ENCODE measurements around the gene MAZ. TPM values are rescaled to one million over a fixed set of nuclear protein-coding genes. Genes with fewer than 3 reads are reported as not detected.

Gene MAZ
- total and polyA plus RNA-seq, 2 of the 8 experiments (the other 6 are each of a cell fraction or from before 2014, with no cell fraction given) = 219 to 380 TPM

DNA sequence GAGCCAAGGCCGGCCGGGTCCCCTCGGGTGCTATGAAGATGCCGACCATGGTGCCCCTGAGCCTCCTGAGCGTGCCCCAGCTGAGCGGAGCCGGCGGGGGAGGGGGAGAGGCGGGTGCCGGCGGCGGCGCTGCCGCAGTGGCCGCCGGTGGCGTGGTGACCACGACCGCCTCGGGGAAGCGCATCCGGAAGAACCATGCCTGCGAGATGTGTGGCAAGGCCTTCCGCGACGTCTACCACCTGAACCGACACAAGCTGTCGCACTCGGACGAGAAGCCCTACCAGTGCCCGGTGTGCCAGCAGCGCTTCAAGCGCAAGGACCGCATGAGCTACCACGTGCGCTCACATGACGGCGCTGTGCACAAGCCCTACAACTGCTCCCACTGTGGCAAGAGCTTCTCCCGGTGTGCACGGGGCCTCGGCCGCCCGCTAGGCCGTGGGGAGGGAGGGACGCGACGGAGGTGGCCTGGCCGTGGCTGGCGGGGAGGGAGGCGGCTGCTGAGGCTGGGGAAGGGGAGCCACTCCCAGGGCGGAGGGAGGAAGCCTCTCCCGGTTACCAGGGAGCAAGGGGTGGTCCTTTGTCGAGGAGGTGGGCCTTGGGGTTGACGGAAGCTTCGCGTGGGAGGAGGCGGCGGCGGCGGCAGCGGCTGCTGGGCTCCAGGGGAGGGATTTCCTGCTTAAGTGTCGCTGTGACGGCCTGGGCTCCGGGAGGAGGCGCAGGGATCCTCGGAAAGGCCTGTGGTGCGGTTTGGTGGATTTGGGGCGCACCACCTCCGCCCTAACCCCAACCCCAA is 1.3 kb downstream of the MAZ start:
- no peak overlapping the region for H3K23ac ChIP-seq (ENCODE audit: insufficient read length)
- peak overlapping the region; percentile 91 to 95 for H3K4me2 ChIP-seq (ENCODE audit: insufficient read depth in 1 of 2, low read depth in 2 of 2, low read length in 2 of 2)
- peak overlapping the region; percentile 72; the same call in 1 of the 2 replicates for H2BK15ac ChIP-seq (ENCODE audit: low read length)
- no peak overlapping the region for H2BK20ac ChIP-seq (ENCODE audit: low read length)
- H3K4me1 ChIP-seq (replicated peaks in 1 of 4; ENCODE audit: control insufficient read depth in 3 of 4, insufficient read depth in 4 of 4, low read length in 3 of 4) = peaks cover 0 to 43% (median 29%) of the 10 kb centered on the region in 4 experiments; a peak in 6 of 7 replicates
- 0 out of 2 replicates have a peak overlapping the region, but pooled peaks have one; percentile 12 for H2BK12ac ChIP-seq (ENCODE audit: low read depth, low read length)
- peaks cover 15 to 21% of the 10 kb centered on the region in 2 experiments for H4K20me1 ChIP-seq (replicated peaks in 1 of 2; ENCODE audit: control insufficient read depth in 1 of 2, insufficient read depth in 2 of 2, low read length in 2 of 2)
- H3K9ac ChIP-seq (replicated peaks in 1 of 4; ENCODE audit: extremely low read depth in 1 of 4, low read depth in 3 of 4, low read length in 3 of 4) = peak overlapping the region; percentile 46 to 77 (median 72)
- no peak overlapping the region for H3K14ac ChIP-seq (ENCODE audit: insufficient read length)
- peak overlapping the region; percentile 66; the same call in 1 of the 2 replicates for H4K8ac ChIP-seq (ENCODE audit: extremely low read depth, insufficient read depth, low read length)
- peak overlapping the region; percentile 88 for H4K91ac ChIP-seq (replicated peaks; ENCODE audit: insufficient read length, low read length)
- peak overlapping the region; percentile 90 for H4K5ac ChIP-seq (ENCODE audit: insufficient read length, low read depth, low read length)
- H3K79me2 ChIP-seq (ENCODE audit: control insufficient read depth in 1 of 2, insufficient read depth in 2 of 2, low read length in 2 of 2) = peaks cover 7 to 22% of the 10 kb centered on the region in 2 experiments
- peak overlapping the region; percentile 92 for H2BK5ac ChIP-seq (ENCODE audit: low read depth, low read length)
- no peaks in the 10 kb centered on the region for H3K27me3 ChIP-seq (replicated peaks in 1 of 4; ENCODE audit: control insufficient read depth in 3 of 4, extremely low read depth in 1 of 4, insufficient read depth in 3 of 4, low read length in 3 of 4)
- H3K9me3 ChIP-seq (ENCODE audit: insufficient read depth in 2 of 2, low read depth in 1 of 2, low read length in 1 of 2) = no peaks in the 10 kb centered on the region
- H3K27ac ChIP-seq (ENCODE audit: low read depth, low read length) = peak overlapping the region; percentile 62
- H3K36me3 ChIP-seq (ENCODE audit: control insufficient read depth in 2 of 4, insufficient read depth in 4 of 4, low read length in 3 of 4) = peaks cover 11 to 42% (median 16%) of the 10 kb centered on the region in 4 experiments
- no peaks in the 10 kb centered on the region for H3K79me1 ChIP-seq (ENCODE audit: low read depth, low read length)
- peak overlapping the region; percentile 86 for H3K18ac ChIP-seq (ENCODE audit: extremely low read depth, low read length)
- H3K56ac ChIP-seq (replicated peaks; ENCODE audit: insufficient read length, low read depth, low read length) = peak overlapping the region; percentile 60
- DNase-seq (ENCODE audit: low read depth in 1 of 2, low spot score in 2 of 2) (peak in 1 of 2 experiments; percentile 81), FAIRE-seq (no peak)
- peak overlapping the region; percentile 65 for H2BK120ac ChIP-seq (replicated peaks; ENCODE audit: low read depth, low read length)
- POLR2A ChIA-PET (ENCODE audit: partially characterized antibody) = interaction anchor here (0.7 to 3.9 kb wide), 35 partner anchors 9 to 287 kb away, joined by 3 to 41 read pairs (median 6); partner anchors contain the start of genes ASPHD1, CDIPT, KIF22 and MVP
- 2% methylated on average over 37 of the region's 69 CpGs; no CpG with 5 or more reads in 1 of the 2 experiments for WGBS, 2 experiments (ENCODE audit: extremely low coverage in 1 of 2, insufficient coverage in 1 of 2, insufficient read length in 1 of 2, insufficient replicate concordance in 2 of 2, low coverage in 1 of 2, low lambda C conversion rate in 2 of 2, missing lambda C conversion rate in 1 of 2)
- CTCF ChIA-PET (ENCODE audit: partially characterized antibody) = interaction anchor here (0.5 to 4.4 kb wide), 16 partner anchors 11 to 250 kb away, joined by 3 to 30 read pairs (median 3); partner anchors contain the start of genes KIF22, MVP and PAGR1
- H3K4me3 ChIP-seq (ENCODE audit: extremely low read depth in 1 of 4, insufficient read depth in 2 of 4, low read depth in 3 of 4, low read length in 4 of 4) = peak overlapping the region; percentile 54 to 85 (median 69)
- H2AFZ ChIP-seq (ENCODE audit: low read length) = no peak overlapping the region
- H3K4ac ChIP-seq (replicated peaks; ENCODE audit: insufficient read length, low read depth, low read length) = peak overlapping the region; percentile 92
- H3K23me2 ChIP-seq (ENCODE audit: low read depth, low read length) = peaks cover 21% of the 10 kb centered on the region
- peak overlapping the region; percentile 40; the same call in 1 of the 2 replicates for H2AK5ac ChIP-seq (ENCODE audit: low read depth, low read length)
- TF ChIP-seq SP1 (IDR thresholded peaks at IDR 0.05; ENCODE audit: low read depth, low read length) (no peak), SIN3A (conservative IDR thresholded peaks at IDR 0.05 in 1 of 2, IDR thresholded peaks at IDR 0.05 in 1 of 2; ENCODE audit: low read depth in 1 of 2, low read length in 2 of 2) (peak; percentile 69 to 94; a peak in 2 of 4 replicates), TAF7 (optimal IDR thresholded peaks at IDR 0.05; ENCODE audit: borderline replicate concordance, low read depth, low read length) (peak; percentile 38), RNF2 (IDR thresholded peaks at IDR 0.05; ENCODE audit: borderline replicate concordance, low read depth, low read length, missing control alignments, poor library complexity, severe bottlenecking) (no peak), SIX5 (IDR thresholded peaks at IDR 0.05; ENCODE audit: low read depth, low read length) (no peak)
- TF ChIP-seq, protein P1, sequence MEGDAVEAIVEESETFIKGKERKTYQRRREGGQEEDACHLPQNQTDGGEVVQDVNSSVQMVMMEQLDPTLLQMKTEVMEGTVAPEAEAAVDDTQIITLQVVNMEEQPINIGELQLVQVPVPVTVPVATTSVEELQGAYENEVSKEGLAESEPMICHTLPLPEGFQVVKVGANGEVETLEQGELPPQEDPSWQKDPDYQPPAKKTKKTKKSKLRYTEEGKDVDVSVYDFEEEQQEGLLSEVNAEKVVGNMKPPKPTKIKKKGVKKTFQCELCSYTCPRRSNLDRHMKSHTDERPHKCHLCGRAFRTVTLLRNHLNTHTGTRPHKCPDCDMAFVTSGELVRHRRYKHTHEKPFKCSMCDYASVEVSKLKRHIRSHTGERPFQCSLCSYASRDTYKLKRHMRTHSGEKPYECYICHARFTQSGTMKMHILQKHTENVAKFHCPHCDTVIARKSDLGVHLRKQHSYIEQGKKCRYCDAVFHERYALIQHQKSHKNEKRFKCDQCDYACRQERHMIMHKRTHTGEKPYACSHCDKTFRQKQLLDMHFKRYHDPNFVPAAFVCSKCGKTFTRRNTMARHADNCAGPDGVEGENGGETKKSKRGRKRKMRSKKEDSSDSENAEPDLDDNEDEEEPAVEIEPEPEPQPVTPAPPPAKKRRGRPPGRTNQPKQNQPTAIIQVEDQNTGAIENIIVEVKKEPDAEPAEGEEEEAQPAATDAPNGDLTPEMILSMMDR (IDR thresholded peaks at IDR 0.05; ENCODE audit: control extremely low read depth in 1 of 3, insufficient read depth in 1 of 3, low read depth in 1 of 3, low read length in 3 of 3) = peak in 2 of 3 experiments; percentile 36 to 61; a peak in 2 of 4 replicates

Measured in H1 (cell line).